GM12801 (cell line): ENCODE data around the gene SPARCL1.

Experiments
- TF ChIP-seq, protein P1 (sequence below): IDR thresholded peaks from one replicate; pipeline ENCODE4 v1.5.1; 2011; ENCODE audit warnings: control low read depth; ENCODE audit not compliant: insufficient read length; ENCODE audit errors: extremely low read depth

SPARCL1 gene

DNA sequence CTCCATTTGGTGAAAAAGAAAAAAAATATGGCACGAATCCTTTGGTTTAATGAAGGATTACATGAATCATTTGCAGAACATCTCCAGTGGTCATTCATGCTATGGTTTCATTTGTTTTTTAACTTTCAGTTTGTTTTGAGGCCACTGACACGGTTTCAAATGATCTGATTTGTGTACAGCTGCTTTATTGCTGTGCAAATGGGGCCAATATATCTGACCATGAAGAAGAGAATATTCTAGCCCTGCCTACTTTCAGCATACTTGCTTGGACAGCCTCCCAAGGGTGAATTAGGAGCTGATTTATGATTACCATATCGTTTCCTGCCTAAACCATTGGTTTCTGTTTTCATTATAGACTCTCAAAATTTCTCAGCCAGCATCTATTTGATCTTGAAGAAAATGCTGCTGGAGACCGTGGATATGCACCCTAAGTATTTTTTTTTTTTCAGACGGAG is 30.7 kb downstream of the SPARCL1 start:
- TF ChIP-seq, protein P1, sequence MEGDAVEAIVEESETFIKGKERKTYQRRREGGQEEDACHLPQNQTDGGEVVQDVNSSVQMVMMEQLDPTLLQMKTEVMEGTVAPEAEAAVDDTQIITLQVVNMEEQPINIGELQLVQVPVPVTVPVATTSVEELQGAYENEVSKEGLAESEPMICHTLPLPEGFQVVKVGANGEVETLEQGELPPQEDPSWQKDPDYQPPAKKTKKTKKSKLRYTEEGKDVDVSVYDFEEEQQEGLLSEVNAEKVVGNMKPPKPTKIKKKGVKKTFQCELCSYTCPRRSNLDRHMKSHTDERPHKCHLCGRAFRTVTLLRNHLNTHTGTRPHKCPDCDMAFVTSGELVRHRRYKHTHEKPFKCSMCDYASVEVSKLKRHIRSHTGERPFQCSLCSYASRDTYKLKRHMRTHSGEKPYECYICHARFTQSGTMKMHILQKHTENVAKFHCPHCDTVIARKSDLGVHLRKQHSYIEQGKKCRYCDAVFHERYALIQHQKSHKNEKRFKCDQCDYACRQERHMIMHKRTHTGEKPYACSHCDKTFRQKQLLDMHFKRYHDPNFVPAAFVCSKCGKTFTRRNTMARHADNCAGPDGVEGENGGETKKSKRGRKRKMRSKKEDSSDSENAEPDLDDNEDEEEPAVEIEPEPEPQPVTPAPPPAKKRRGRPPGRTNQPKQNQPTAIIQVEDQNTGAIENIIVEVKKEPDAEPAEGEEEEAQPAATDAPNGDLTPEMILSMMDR: no peak

DNA sequence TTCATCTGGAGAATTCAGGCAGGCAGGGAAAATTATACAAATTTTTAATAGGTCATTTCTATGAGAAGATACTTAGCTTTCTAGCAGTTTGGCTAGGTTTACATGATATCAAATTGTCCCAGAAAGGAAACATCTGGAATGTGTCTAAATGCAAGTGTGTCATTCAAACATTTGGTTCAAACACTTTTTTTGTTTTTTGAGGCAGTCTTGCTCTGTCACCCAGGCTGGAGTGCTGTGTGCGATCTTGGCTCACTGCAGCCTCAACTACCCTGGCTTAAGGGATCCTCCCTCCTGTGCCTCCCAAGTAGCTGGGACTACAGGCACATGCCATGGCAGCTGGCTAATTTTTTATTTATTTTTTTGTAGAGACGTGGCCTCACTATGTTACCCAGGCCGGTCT is 31.6 kb downstream of the SPARCL1 start:
- TF ChIP-seq, protein P1: no peak

DNA sequence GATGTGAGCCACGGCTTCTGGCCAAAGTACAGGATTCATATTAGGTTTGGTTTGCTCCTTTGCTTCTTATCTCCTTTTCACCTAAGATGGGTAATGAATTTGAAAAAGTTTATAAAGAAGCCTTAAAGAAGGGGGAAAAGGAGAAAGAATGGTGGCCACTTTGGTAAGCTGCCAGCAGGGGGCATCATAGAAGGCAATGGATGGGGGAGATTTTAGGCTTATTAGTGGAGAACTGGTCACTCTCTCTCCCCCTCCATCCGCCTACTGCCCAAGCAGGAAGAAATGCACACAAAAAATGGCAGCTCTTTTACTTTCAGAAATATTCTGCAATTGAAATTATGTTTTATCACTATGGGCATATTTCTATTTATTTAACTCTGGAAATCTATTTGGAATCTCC is 32.0 kb downstream of the SPARCL1 start:
- TF ChIP-seq, protein P1: no peak

DNA sequence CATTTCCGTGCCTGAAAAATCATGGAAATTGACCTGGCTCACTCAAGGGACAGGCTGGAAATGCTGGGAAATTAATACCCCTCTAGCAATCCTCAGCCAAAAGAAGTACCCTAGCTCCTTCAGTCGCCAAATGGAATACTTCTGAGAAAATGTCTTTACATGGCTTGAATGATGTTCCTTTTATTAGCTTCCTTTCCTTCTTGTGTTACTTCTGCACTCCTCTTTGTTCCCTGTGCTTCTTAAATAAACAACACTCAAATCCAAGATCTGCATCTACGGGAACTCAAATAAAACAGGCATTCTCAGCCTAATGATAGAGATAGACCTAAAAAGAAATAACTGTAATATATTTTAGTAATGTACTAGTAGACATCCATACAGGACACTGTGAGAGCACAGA is 36.1 kb downstream of the SPARCL1 start:
- TF ChIP-seq, protein P1: no peak

DNA sequence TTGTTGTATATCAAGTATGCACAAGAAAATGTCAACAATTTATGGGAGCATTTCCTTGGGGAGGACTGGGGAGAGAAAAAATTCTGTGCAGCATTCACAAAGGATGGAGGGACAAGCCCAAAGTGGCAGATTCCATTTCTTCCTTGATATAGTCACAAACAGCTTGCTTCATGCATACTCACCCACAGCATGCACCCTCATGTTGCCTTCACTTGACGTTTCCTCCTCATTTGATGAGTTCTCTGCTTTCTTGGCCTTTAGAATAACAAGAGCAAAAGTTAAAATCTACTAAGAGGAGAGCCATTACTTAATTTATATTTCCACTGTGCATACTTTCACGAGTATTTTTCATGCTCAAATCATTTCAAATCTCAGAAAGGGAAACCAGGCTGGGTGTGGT is 37.7 kb downstream of the SPARCL1 start:
- TF ChIP-seq, protein P1: no peak

DNA sequence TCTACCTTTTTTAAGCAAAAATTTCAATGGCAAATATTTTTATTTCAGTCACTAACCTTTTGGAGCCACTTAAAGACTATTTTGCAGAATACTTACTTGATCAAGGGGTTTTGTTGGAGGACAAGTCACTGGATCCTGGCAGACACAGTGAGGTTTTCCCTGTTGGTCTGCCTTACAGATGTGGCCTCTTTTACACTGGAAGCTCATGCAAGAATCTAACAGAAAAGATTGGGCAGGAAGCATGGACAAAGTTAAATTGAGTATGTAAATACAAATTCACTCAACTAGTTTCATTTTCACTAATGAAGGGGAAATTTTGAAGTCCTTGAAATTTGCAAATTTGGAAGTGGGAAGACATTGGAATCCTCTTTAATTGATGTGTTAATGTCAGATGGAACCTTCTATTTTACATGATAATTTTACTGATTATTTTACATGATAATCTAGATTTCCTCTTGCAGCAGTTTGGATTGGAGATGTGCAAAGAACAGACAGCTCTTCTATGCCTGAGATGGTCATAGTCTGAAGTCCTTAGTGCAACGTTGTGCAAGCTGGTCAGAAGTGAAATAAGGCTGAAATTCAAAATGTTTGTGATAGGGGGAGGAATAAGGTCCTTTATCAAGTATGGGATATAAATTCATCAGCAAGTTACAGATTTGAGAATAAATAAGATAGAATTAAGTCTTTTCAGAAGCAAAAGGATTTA is 38.4 kb downstream of the SPARCL1 start:
- TF ChIP-seq, protein P1: no peak

DNA sequence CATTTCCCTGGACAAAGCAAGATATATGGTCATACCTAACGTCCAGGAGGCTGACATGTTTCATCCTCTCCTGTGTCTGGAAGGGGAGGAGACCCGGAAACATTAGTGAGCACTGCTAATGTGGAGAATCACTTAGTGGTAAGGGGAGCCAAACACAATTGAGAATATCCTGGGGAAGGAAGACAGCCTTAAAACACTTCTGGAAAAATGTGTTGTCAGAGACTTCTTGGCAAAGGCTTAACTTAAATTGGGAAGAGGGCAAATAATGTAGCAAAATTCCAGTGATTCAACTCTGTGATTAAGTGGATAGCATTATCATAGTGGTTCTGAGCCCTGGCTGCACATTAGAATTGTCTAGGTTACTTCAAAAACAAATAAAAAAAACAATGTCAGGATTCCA is 39.5 kb downstream of the SPARCL1 start:
- TF ChIP-seq, protein P1: no peak

DNA sequence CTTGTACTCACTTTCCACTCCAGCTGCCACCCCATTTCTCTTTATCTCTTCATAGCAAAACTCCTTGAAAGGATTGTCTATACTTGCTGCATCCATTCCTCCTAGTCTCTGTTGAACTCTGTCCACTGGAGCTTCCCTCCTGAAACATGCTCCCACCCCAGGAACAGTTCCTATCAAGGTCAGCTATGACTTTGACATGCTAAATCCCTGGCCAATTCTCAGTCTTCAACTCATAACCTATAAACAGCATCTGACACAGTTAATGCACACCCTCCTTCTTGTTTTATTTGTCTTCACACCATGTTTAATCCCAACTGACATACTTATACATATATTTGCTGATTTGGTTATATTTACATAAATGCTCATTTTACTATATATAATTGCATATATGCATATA is 47.8 kb downstream of the SPARCL1 start:
- TF ChIP-seq, protein P1: no peak
